SU-DHL-6 (cell line): ENCODE data around the gene LRTM1.

Experiments used
- H2AFZ ChIP-seq: fragments of 200-600 bp; sonication (generic); 2 replicates; pipeline ENCODE4 v1.6.1; 2014; ENCODE audit warnings: low read depth, mild to moderate bottlenecking, moderate library complexity, mixed read lengths, antibody characterized with exemption, low read length; ENCODE audit not compliant: severe bottlenecking
- H3F3A ChIP-seq: fragments of 200-600 bp; shearing (Covaris generic); 2 replicates; pipeline ENCODE4 v1.6.0; 2016; ENCODE audit warnings: antibody characterized with exemption, mild to moderate bottlenecking; ENCODE audit not compliant: insufficient read depth
- H3K27ac ChIP-seq: fragments of 200-600 bp; sonication (generic); 2 replicates; pipeline ENCODE4 v1.5.1; 2016; ENCODE audit warnings: low read depth, mild to moderate bottlenecking, low read length, moderate library complexity, mixed read lengths
- H3K27me3 ChIP-seq: fragments of 200-600 bp; sonication (generic), shearing (Covaris generic); 2 replicates; pipeline ENCODE4 v1.6.0; 2014; ENCODE audit warnings: mild to moderate bottlenecking, low read length
- H3K36me3 ChIP-seq: fragments of 200-600 bp; sonication (generic); 2 replicates; pipeline ENCODE4 v1.6.1; 2014; ENCODE audit warnings: mild to moderate bottlenecking, low read length, mixed read lengths
- H3K4me2 ChIP-seq: fragments of 300-600, 200-600 bp; shearing (Covaris generic), sonication (generic); 2 replicates; pipeline ENCODE4 v1.6.0; 2014; ENCODE audit warnings: low read length, low read depth, mild to moderate bottlenecking; ENCODE audit not compliant: poor library complexity, severe bottlenecking
- H3K4me3 ChIP-seq: fragments of 200-600 bp; sonication (generic); 2 replicates; pipeline ENCODE4 v1.5.1; 2014; ENCODE audit warnings: antibody characterized with exemption, low read length, mild to moderate bottlenecking, mixed read lengths; ENCODE audit not compliant: insufficient read depth, poor library complexity, severe bottlenecking
- H3K79me2 ChIP-seq: fragments of 200-600 bp; sonication (generic); 2 replicates; pipeline ENCODE4 v1.6.1; 2014; ENCODE audit warnings: mild to moderate bottlenecking, low read length, moderate library complexity; ENCODE audit not compliant: insufficient read depth
- H3K9ac ChIP-seq: fragments of 200-600 bp; sonication (generic); 2 replicates; pipeline ENCODE4 v1.7.0; 2014; ENCODE audit warnings: mild to moderate bottlenecking, low read length
- H3K9me2 ChIP-seq: fragments of 200-600 bp; sonication (generic); replicated peaks from 2 replicates; pipeline ENCODE4 v1.6.1; 2014; ENCODE audit warnings: low read length; ENCODE audit not compliant: insufficient read depth
- H3K9me3 ChIP-seq: fragments of 200-600 bp; sonication (generic); 2 replicates; pipeline ENCODE4 v1.6.1; 2014; ENCODE audit warnings: low read length, mixed read lengths; ENCODE audit not compliant: insufficient read depth
- H4K20me1 ChIP-seq: fragments of 200-600 bp; sonication (generic); 2 replicates; pipeline ENCODE4 v1.6.1; 2014; ENCODE audit warnings: low read depth, mild to moderate bottlenecking, antibody characterized with exemption, low read length, moderate library complexity, mixed read lengths
- CTCF ChIP-seq: fragments of 200-600 bp; sonication (generic); IDR thresholded peaks from one replicate; pipeline ENCODE4 v1.5.1; 2017; ENCODE audit warnings: antibody characterized with exemption, mild to moderate bottlenecking, low read length, moderate library complexity; ENCODE audit not compliant: insufficient read depth, poor library complexity, severe bottlenecking
- EZH2phosphoT487 ChIP-seq: fragments of 200-600 bp; sonication (generic), shearing (Covaris generic); conservative IDR thresholded peaks from 2 replicates; pipeline ENCODE4 v1.6.1; 2018; ENCODE audit warnings: mild to moderate bottlenecking, antibody characterized with exemption, low read length, moderate library complexity, mixed read lengths

LRTM1 gene

GRCh38 chr3:54870423-54870822 lies 57.4 kb downstream of the LRTM1 start:
- Histone ChIP-seq H3F3A (no peaks in the 10 kb centered on the region), H3K9me2 (no peaks in the 10 kb centered on the region), H3K9ac (no peak overlapping the region), H3K79me2 (no peaks in the 10 kb centered on the region), H3K4me3 (no peak overlapping the region), H3K27ac (no peak overlapping the region), H3K4me2 (no peak overlapping the region), H4K20me1 (no peaks in the 10 kb centered on the region), H3K36me3 (no peaks in the 10 kb centered on the region), H2AFZ (no peak overlapping the region), H3K9me3 (no peaks in the 10 kb centered on the region), H3K27me3 (no peaks in the 10 kb centered on the region)
- TF ChIP-seq EZH2phosphoT487, result no peak
- TF ChIP-seq CTCF, result no peak
